Activated T-helper 17 cell treated with anti-CD3 and anti-CD28 coated beads, Interleukin-2, amount 50 U/mL, for 72 hours (primary cell): ENCODE data around the gene RPS6KA3. TPM values are rescaled to one million over a fixed set of nuclear protein-coding genes. Genes with fewer than 3 reads are reported as not detected.
"Not testable (repeated sequence)": the region's sequence is repeated elsewhere in the genome, so short reads cannot be mapped to it uniquely, and the experiment has no call there.

Experiments
- ATAC-seq: fragments of 150-1000 bp; cut with Tn5 transposase; replicated peaks from 2 replicates; pipeline ENCODE4 v1.10.0; 2021; ENCODE audit warnings: mild to moderate bottlenecking, moderate library complexity
- H3K27ac Mint-ChIP-seq: one replicate; pipeline ENCODE4 v1.8.0; 2022; ENCODE audit warnings: mixed read lengths
- H3K27me3 Mint-ChIP-seq: one replicate; pipeline ENCODE4 v1.8.0; 2022; ENCODE audit warnings: mixed read lengths
- H3K36me3 Mint-ChIP-seq: one replicate; pipeline ENCODE4 v1.8.0; 2022; ENCODE audit warnings: low read depth, mild to moderate bottlenecking, mixed read lengths
- H3K4me1 Mint-ChIP-seq: one replicate; pipeline ENCODE4 v1.8.0; 2022; ENCODE audit warnings: mixed read lengths
- H3K4me3 Mint-ChIP-seq: one replicate; pipeline ENCODE4 v1.8.0; 2022; ENCODE audit warnings: mild to moderate bottlenecking, mixed read lengths
- H3K9me3 Mint-ChIP-seq: one replicate; pipeline ENCODE4 v1.8.0; 2022; ENCODE audit warnings: mixed read lengths
- total RNA-seq, 2 donors: library from RNA; stranded (reverse); gene quantifications; one replicate each; pipeline ENCODE4 v1.2.3, GENCODE V29; 2022

The RPS6KA3 gene
- total RNA-seq, 2 donors from 2014 or later, result 53.4 to 64.9 TPM

GRCh38 chrX:20129547-20129946 lies 137.2 kb downstream of the RPS6KA3 start:
- Mint-ChIP-seq H3K9me3 (no peaks in the 10 kb centered on the region), H3K4me3 (no peak overlapping the region), H3K4me1 (no peaks in the 10 kb centered on the region), H3K36me3 (peaks cover 76% of the 10 kb centered on the region), H3K27ac (no peak overlapping the region), H3K27me3 (no peaks in the 10 kb centered on the region)
- ATAC-seq, result no peak

DNA sequence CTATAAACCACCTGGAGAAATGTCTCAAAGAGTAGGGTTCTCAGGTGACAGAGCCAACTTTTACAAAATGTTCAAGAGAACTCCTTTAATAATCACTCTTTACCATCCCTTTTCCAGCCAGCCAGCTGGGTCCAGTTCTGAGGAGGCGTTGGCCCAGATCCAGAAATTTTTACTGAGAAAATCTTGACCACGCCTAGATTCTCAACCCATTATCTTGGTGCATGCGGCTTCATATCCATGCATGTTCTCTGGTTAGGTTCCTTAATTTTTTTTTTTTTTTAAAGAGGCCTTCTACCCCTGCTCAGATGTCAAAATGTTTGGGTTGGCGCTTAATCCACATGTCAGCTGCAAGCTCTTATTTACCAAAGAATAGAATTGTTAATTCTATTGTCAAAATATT lies 138.0 kb downstream of the RPS6KA3 start:
- ATAC-seq, result no peak
- no peak overlapping the region for H3K27ac Mint-ChIP-seq
- peaks cover 67% of the 10 kb centered on the region for H3K36me3 Mint-ChIP-seq
- H3K9me3 Mint-ChIP-seq, result no peaks in the 10 kb centered on the region
- H3K27me3 Mint-ChIP-seq, result no peaks in the 10 kb centered on the region
- H3K4me1 Mint-ChIP-seq, result no peaks in the 10 kb centered on the region
- H3K4me3 Mint-ChIP-seq, result no peak overlapping the region

DNA sequence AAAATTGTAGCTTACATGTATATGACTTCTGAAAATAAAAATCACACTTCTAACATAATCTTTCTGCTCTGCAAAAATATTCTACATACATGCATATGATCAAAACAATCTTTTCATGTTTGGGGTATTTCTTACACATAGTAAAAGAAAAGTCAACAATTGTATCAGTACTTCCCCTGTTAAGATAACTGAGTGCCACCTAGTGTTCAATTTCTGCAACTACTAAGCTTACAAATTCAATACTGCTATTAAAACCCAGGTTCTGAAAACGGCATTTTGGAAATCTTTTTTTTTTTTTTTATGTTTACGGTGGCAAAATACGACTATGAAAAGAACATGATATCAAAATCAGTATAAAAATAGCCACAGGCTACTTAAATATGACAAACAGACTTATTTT lies 139.3 kb downstream of the RPS6KA3 start:
- not testable (repeated sequence) for H3K27me3 Mint-ChIP-seq, H3K9me3 Mint-ChIP-seq, ATAC-seq, H3K4me3 Mint-ChIP-seq, H3K27ac Mint-ChIP-seq, H3K4me1 Mint-ChIP-seq
- peaks cover 54% of the 10 kb centered on the region for H3K36me3 Mint-ChIP-seq

DNA sequence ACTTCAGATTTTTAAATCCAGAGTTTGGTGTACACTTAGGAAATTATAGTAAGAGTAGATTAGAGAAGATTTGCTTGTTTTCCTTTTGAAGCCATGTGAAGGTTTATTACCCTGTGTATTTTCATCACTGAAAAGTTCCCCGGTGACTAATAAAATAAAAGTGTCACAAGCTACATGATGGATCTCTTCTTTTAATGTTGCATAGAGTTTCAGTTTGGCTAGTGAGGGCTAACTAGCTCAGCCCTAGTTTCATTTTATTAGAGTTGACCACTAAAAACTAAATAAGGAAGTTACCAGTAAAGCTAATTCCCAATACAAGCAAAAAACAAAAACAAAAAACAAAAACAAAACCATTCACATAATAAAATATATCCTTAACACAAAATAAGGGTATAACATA lies 139.9 kb downstream of the RPS6KA3 start:
- not testable (repeated sequence) for H3K4me3 Mint-ChIP-seq, H3K27me3 Mint-ChIP-seq, H3K9me3 Mint-ChIP-seq, ATAC-seq, H3K4me1 Mint-ChIP-seq, H3K27ac Mint-ChIP-seq
- peaks cover 48% of the 10 kb centered on the region for H3K36me3 Mint-ChIP-seq

- H3K27me3 Mint-ChIP-seq, result no peaks in the 10 kb centered on the region
- peaks cover 32% of the 10 kb centered on the region for H3K36me3 Mint-ChIP-seq
- H3K4me3 Mint-ChIP-seq, result no peak overlapping the region
- no peak for ATAC-seq
- no peaks in the 10 kb centered on the region for H3K4me1 Mint-ChIP-seq
- no peak overlapping the region for H3K27ac Mint-ChIP-seq
- H3K9me3 Mint-ChIP-seq, result no peaks in the 10 kb centered on the region
Measured at GRCh38 chrX:20124964-20125363, 141.7 kb downstream of the RPS6KA3 start.

GRCh38 chrX:20118065-20118824 lies 148.5 kb downstream of the RPS6KA3 start:
- H3K36me3 Mint-ChIP-seq, result no peaks in the 10 kb centered on the region
- no peak for ATAC-seq
- H3K9me3 Mint-ChIP-seq, result no peaks in the 10 kb centered on the region
- peaks cover 9% of the 10 kb centered on the region for H3K27me3 Mint-ChIP-seq
- no peak overlapping the region for H3K27ac Mint-ChIP-seq
- H3K4me3 Mint-ChIP-seq, result no peak overlapping the region
- no peaks in the 10 kb centered on the region for H3K4me1 Mint-ChIP-seq

GRCh38 chrX:20116577-20117240 lies 150.0 kb downstream of the RPS6KA3 start, which contains the start of gene MAP7D2:
MAP7D2 (minus strand) TSS chrX:20116907; CDS start chrX:20116879, 28 bp downstream.
- H3K27ac Mint-ChIP-seq, result no peak within 1 kb of the TSS
- no peak for ATAC-seq
- no peaks in the 10 kb centered on the region for H3K4me1 Mint-ChIP-seq
- H3K36me3 Mint-ChIP-seq, result no peaks in the 10 kb centered on the region
- no peak within 1 kb of the TSS for H3K4me3 Mint-ChIP-seq
- H3K9me3 Mint-ChIP-seq, result no peaks in the 10 kb centered on the region
- H3K27me3 Mint-ChIP-seq, result peaks cover 9% of the 10 kb centered on the region

GRCh38 chrX:20116087-20116576 lies 150.6 kb downstream of the RPS6KA3 start:
- no peaks in the 10 kb centered on the region for H3K36me3 Mint-ChIP-seq
- no peak for ATAC-seq
- no peak overlapping the region for H3K4me3 Mint-ChIP-seq
- H3K9me3 Mint-ChIP-seq, result no peaks in the 10 kb centered on the region
- H3K27me3 Mint-ChIP-seq, result peaks cover 9% of the 10 kb centered on the region
- no peaks in the 10 kb centered on the region for H3K4me1 Mint-ChIP-seq
- H3K27ac Mint-ChIP-seq, result no peak overlapping the region

GRCh38 chrX:20112022-20112774 lies 154.5 kb downstream of the RPS6KA3 start:
- no peaks in the 10 kb centered on the region for H3K9me3 Mint-ChIP-seq
- no peak overlapping the region for H3K27ac Mint-ChIP-seq
- no peaks in the 10 kb centered on the region for H3K36me3 Mint-ChIP-seq
- H3K4me1 Mint-ChIP-seq, result no peaks in the 10 kb centered on the region
- no peak for ATAC-seq
- H3K4me3 Mint-ChIP-seq, result no peak overlapping the region
- H3K27me3 Mint-ChIP-seq, result peaks cover 9% of the 10 kb centered on the region

DNA sequence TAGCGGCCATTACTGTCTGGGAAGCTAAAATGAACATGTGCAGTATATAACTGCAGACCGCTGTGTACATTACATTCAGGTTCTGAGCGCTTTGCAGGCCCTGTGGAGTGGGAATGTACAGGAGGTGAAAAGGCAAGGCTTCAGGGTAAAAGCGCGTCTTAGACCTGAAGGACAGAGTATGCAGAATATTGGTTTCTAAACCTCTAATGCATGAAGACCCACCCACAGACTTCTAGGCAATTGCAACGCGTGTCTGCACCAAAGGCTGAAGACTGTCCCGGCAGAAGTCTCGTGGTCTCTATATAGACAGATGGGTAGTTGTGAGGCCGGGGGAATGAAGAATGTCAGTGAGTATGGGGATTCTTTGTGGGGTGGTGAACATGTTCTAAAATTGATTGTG lies 155.4 kb downstream of the RPS6KA3 start:
- H3K27me3 Mint-ChIP-seq, result peaks cover 9% of the 10 kb centered on the region
- no peaks in the 10 kb centered on the region for H3K9me3 Mint-ChIP-seq
- ATAC-seq, result no peak
- H3K27ac Mint-ChIP-seq, result no peak overlapping the region
- no peak overlapping the region for H3K4me3 Mint-ChIP-seq
- H3K36me3 Mint-ChIP-seq, result no peaks in the 10 kb centered on the region
- H3K4me1 Mint-ChIP-seq, result no peaks in the 10 kb centered on the region

DNA sequence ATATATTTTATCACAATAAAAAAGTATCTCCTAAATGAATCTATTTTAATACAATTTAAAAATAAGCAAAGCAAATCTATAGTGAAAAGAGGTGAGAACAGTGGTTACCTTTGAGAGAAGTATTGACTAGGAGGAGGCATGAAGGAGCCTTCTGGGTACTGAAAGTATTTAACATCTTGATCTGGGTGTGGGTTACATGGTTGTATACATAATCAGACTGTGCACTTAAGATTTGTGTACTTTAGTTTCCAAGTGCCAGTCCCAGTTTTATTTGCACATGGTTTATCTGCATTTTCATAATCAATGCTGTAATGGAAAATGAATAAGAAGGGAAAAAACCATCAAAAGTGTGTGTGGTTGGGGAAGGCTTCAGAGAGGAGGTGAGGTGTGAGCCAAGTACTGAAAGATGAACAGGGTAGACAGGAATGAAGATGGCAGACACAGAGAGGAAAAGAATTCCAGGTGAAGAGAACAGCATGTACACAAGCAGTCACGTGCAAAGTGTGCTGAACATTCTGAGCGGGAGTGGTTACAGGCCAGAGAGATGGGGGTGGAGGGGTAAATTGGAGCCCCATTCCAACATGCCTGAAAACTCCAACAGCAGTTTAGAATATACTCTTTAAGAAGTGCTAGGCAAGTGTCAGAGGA lies 164.7 kb downstream of the RPS6KA3 start:
- no peak overlapping the region for H3K27ac Mint-ChIP-seq
- no peaks in the 10 kb centered on the region for H3K9me3 Mint-ChIP-seq
- H3K36me3 Mint-ChIP-seq, result no peaks in the 10 kb centered on the region
- ATAC-seq, result no peak
- H3K4me3 Mint-ChIP-seq, result no peak overlapping the region
- no peaks in the 10 kb centered on the region for H3K4me1 Mint-ChIP-seq
- no peaks in the 10 kb centered on the region for H3K27me3 Mint-ChIP-seq

Other genes with a start within 250 kb of the RPS6KA3 start
- gene MAP7D2, start 150.0 kb downstream of the RPS6KA3 start, total RNA-seq, result 1 to 10 TPM in 1 of 2 donors, under 1 TPM in 1; 0.22 to 1.2 TPM
- 100 to 1,000 TPM in 1 of 2 donors, 10 to 100 TPM in 1; 49.7 to 106 TPM for gene EIF1AX, start 125.1 kb downstream of the RPS6KA3 start, total RNA-seq